ENCODE measurements around the gene TUBB.

GRCh38 chr6:30741063-30741779 is 21.1 kb downstream of the TUBB start:
- no peak for TF ChIP-seq CTCF (IDR thresholded peaks at IDR 0.05; ENCODE audit: low read length)
- no peak for TF ChIP-seq EZH2 (IDR thresholded peaks at IDR 0.05; ENCODE audit: borderline replicate concordance, low read length)

Measured in OCI-LY1 (cell line).